ENCODE data around the gene AP2B1.

DNA sequence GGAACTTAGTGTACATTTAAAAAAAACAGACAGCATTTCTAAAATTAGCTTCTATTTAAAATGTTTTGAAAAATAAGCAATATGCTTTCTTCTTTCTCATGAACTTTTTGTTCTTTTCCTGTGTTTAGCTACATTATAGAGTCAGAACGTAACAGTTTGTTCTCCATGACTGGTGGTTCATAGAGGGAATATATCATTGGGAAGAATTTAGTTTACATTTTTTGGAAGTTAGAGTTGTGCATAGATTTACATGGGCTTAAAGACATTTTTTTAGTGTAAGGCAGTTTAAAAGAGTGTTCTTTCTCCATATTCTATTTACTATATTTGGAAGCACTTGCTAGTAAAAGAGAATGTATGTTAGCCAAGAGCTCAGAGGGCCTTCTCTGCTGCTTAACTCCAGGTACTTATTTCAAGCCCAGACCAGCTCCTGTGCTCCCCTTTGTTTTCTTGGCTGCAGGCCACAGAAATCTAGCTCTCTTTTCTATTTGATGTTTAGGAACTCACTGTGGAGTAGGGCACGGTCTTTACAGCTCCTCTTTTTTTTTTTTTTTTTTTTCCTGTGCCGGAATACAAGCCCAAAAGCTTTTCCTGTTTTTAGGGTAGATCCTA is 20.2 kb downstream of the AP2B1 start:
- TF ChIP-seq, protein P1, sequence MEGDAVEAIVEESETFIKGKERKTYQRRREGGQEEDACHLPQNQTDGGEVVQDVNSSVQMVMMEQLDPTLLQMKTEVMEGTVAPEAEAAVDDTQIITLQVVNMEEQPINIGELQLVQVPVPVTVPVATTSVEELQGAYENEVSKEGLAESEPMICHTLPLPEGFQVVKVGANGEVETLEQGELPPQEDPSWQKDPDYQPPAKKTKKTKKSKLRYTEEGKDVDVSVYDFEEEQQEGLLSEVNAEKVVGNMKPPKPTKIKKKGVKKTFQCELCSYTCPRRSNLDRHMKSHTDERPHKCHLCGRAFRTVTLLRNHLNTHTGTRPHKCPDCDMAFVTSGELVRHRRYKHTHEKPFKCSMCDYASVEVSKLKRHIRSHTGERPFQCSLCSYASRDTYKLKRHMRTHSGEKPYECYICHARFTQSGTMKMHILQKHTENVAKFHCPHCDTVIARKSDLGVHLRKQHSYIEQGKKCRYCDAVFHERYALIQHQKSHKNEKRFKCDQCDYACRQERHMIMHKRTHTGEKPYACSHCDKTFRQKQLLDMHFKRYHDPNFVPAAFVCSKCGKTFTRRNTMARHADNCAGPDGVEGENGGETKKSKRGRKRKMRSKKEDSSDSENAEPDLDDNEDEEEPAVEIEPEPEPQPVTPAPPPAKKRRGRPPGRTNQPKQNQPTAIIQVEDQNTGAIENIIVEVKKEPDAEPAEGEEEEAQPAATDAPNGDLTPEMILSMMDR (IDR thresholded peaks at IDR 0.05), result no peak
- TF ChIP-seq POLR2A (IDR thresholded peaks at IDR 0.05), result no peak

All from esophagus squamous epithelium (tissue), 4 donors.